HG03103 (cell line): ENCODE data around the gene IGSF23.

Experiments
- ATAC-seq: cut with Tn5 transposase; IDR thresholded peaks from one replicate; pipeline ENCODE4 v1.9.1; 2021; ENCODE audit warnings: low read depth; ENCODE audit not compliant: unreplicated experiment

Gene IGSF23

DNA sequence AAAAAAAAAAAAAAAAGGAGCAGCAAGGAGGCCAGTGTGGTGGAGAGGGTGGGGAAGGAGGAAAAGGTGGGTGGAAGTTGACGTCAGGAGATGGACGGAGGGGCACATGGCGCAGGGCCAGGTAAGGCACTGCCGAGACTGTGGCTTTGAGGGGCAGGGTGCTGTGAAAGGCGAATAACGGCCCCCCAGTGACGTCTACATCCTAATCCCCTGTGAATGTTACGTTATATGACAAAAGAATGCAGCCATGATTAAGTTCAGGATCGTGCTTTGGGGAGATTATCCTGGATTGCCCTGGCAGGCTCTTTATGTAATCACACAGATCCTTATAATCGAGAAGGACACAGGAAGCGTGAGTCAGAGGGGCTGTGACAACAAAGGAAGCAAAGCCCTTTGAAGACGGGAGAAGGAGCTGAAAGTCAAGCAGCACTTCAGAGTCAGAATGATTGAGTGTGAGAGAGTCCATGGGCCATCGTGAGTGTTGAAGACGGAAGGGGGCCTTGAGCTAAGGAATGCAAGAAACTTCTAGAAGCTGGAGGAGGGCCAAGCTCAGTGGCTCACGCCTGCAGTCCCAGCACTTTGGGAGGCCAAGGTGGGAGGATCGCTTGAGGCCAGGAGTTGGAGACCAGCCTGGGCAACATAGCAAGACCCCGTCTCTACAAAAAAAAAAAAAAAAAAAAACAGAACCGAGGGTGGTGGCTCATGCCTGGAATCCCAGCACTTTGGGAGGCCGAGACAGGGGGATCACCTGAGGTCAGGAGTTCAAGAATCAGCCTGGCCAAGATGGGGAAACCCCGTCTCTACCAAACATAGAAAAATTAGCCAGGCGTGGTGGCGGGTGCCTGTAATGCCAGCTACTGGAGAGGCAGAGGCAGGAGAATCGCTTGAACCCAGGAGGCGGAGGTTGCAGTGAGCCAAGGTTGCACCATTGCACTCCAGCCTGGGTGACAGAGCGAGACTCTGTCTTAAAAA, 71.8 kb downstream of the IGSF23 start:
- ATAC-seq: no peak

DNA sequence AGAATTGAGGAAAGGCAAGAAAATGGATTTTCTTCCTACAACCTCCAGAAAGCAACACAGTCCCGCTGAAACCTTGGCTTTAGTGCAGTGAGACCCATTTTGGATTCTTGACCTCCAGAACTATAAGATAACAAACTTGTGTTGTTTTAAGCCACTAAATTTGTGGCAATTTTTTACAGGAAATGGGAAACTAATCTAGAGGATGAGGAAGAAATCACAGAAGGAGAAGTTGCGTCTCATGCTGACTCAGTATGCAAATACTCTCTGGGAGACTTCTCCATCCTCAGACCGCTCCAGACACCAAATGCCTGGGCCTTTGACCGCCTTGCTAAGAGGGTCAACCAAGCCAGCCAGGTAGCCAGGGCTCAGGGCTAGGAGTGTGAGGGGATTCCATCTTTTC, 72.5 kb downstream of the IGSF23 start:
- ATAC-seq: no peak
